RWPE1 (cell line): ENCODE measurements around the gene FZD10.

ENCODE experiments used
- CTCF ChIA-PET: fragments of 350-600 bp; sonication (Branson Sonifier 250); formaldehyde crosslinking; extraction: SDS; loops from one replicate; lab custom pipeline; 2021; lab: Yijun Ruan, JAX
- POLR2A ChIA-PET: fragments of 400-600 bp; formaldehyde crosslinking; extraction: SDS; loops from one replicate; lab custom pipeline; 2020; ENCODE audit warnings: antibody characterized with exemption; ENCODE audit not compliant: low non-redundant PET; lab: Yijun Ruan, JAX
- DNase-seq: peaks from one replicate; pipeline ENCODE4 v3.0.0; 2012; ENCODE audit warnings: low spot score
- H3K27ac ChIP-seq: fragments of 450-650 bp; 2 replicates; pipeline ENCODE4 v1.5.1; 2017
- TF ChIP-seq, protein P1 (sequence below): fragments of 450-650 bp; conservative IDR thresholded peaks from 2 replicates; pipeline ENCODE4 v1.5.1; 2017; ENCODE audit warnings: low read depth, mild to moderate bottlenecking

FZD10 gene

GRCh38 chr12:130166306-130166705 lies 4.0 kb downstream of the FZD10 start:
- no peak for DNase-seq
- ChIA-PET POLR2A (no interaction called here), CTCF (interaction anchor here (1.5 kb wide), 1 partner anchor 140 kb away, joined by 5 read pairs; no protein-coding TSS in a partner anchor)
- no peak overlapping the region for H3K27ac ChIP-seq
- TF ChIP-seq, protein P1, sequence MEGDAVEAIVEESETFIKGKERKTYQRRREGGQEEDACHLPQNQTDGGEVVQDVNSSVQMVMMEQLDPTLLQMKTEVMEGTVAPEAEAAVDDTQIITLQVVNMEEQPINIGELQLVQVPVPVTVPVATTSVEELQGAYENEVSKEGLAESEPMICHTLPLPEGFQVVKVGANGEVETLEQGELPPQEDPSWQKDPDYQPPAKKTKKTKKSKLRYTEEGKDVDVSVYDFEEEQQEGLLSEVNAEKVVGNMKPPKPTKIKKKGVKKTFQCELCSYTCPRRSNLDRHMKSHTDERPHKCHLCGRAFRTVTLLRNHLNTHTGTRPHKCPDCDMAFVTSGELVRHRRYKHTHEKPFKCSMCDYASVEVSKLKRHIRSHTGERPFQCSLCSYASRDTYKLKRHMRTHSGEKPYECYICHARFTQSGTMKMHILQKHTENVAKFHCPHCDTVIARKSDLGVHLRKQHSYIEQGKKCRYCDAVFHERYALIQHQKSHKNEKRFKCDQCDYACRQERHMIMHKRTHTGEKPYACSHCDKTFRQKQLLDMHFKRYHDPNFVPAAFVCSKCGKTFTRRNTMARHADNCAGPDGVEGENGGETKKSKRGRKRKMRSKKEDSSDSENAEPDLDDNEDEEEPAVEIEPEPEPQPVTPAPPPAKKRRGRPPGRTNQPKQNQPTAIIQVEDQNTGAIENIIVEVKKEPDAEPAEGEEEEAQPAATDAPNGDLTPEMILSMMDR = no peak

DNA sequence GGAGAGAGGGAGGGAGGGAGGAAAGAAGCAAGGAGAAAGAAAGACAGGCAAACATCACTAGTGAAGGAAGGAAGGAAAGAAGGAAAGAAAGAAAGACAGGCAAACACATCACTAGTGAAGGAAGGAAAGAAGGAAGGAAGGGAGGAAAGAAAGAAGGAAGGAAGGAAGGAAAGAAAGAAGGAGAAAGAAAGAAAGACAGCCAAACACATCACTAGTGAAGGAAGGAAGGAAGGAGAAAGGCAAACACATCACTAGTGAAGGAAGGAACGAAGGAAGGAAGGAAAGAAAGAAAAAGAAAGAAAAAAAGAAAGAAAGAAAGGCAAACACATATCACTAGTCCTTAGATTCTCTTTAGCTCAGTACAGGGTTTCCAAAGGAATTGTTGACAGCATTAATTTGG lies 5.3 kb downstream of the FZD10 start:
- ChIA-PET CTCF (no interaction called here), POLR2A (no interaction called here)
- no peak for DNase-seq
- H3K27ac ChIP-seq = no peak overlapping the region
- TF ChIP-seq, protein P1 = no peak

GRCh38 chr12:130169256-130169655 lies 7.0 kb downstream of the FZD10 start:
- DNase-seq = no peak
- H3K27ac ChIP-seq = no peak overlapping the region
- TF ChIP-seq, protein P1 = no peak
- ChIA-PET CTCF (interaction anchor here (1.3 kb wide), 1 partner anchor 127 kb away, joined by 3 read pairs; no protein-coding TSS in a partner anchor), POLR2A (no interaction called here)

DNA sequence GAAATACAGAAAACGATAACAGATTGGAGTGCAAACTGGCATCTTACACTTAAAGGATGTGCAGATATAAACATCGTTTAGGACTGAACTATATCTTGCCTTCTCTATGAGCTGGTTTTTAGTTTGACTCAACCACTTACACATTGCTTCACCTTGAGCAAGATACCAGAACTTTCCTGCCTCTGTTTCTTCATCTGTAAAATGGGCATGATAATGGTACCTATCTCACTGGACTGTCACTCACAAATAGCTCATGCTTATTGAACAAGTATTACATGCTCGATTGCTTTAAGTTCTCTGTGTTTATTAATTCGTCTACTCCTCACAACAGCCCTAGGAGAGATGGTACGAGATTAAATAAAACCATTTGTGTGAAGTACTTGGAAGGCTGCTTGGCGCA lies 7.7 kb downstream of the FZD10 start:
- TF ChIP-seq, protein P1 = no peak
- DNase-seq = no peak
- CTCF ChIA-PET = interaction anchor here (0.6 to 1.3 kb wide), 2 partner anchors 128 to 225 kb away, joined by 3 read pairs; no protein-coding TSS in a partner anchor
- POLR2A ChIA-PET = no interaction called here
- no peak overlapping the region for H3K27ac ChIP-seq

DNA sequence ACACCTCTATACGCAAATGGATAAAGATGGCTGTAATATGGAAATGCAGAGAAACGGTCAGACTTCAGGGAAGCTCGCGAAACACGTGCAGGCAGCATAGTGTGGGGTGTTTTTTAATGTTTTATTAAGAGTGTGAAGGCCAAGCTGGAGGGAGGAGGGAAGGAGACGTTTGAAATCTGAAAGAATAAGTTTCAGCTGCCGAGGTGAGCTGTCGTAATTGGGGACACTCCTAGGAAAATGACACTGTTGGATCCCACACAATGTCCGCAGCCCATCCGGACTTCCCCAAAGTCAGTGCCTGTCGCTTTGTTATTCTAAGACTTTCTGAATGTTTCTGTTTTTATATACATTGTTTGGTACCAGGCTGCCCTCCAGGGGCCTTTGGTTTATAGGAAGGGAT lies 8.3 kb downstream of the FZD10 start:
- ChIA-PET POLR2A (no interaction called here), CTCF (interaction anchor here (0.6 kb wide), 1 partner anchor 225 kb away, joined by 3 read pairs; no protein-coding TSS in a partner anchor)
- no peak for DNase-seq
- H3K27ac ChIP-seq = no peak overlapping the region
- TF ChIP-seq, protein P1 = no peak

- H3K27ac ChIP-seq = no peak overlapping the region
- ChIA-PET POLR2A (no interaction called here), CTCF (interaction anchor here (0.9 to 1.1 kb wide), 2 partner anchors 19 to 146 kb away, joined by 3 to 8 read pairs; no protein-coding TSS in a partner anchor)
- TF ChIP-seq, protein P1 = no peak
- DNase-seq = no peak
Observed at GRCh38 chr12:130177635-130178242, 15.5 kb downstream of the FZD10 start.
